ENCODE results near the gene CATSPER3.

- no peak for TF ChIP-seq CTCF (IDR thresholded peaks at IDR 0.05; ENCODE audit: insufficient read depth, low read depth, low read length)
- TF ChIP-seq EZH2 (IDR thresholded peaks at IDR 0.05; ENCODE audit: insufficient read depth, low read length): no peak
These were observed 61.9 kb downstream of the CATSPER3 start for GRCh38 chr5:135029477-135030122.

All from astrocyte (in vitro differentiated cells and primary cell).